Stimulated activated CD8-positive, alpha-beta memory T cell treated with anti-CD3 and anti-CD28 coated beads, Interleukin-4, amount 100 ng/mL, for 48 hours (primary cell): ENCODE data around the gene TUBD1.
"Not testable (repeated sequence)": the region's sequence is repeated elsewhere in the genome, so short reads cannot be mapped to it uniquely, and the experiment has no call there.

Experiments used
- DNase-seq: peaks from one replicate; pipeline ENCODE4 v3.0.0-alpha.2; 2020

TUBD1 gene

GRCh38 chr17:59842901-59843652 lies 49.7 kb downstream of the TUBD1 start:
- DNase-seq, result peak; percentile 83

GRCh38 chr17:59841882-59842263 lies 50.9 kb downstream of the TUBD1 start:
- DNase-seq, result not testable (repeated sequence)

GRCh38 chr17:59841091-59841881 lies 51.5 kb downstream of the TUBD1 start:
- peak; percentile 49 for DNase-seq

GRCh38 chr17:59840329-59841090 lies 52.2 kb downstream of the TUBD1 start:
- peak; percentile 53 for DNase-seq

GRCh38 chr17:59839651-59840328 lies 53.0 kb downstream of the TUBD1 start:
- DNase-seq, result no peak

GRCh38 chr17:59838052-59838916 lies 54.5 kb downstream of the TUBD1 start:
- peak; percentile 65 for DNase-seq

- DNase-seq, result peak; percentile 62
Observed at GRCh38 chr17:59837308-59838051, 55.3 kb downstream of the TUBD1 start.

- DNase-seq, result no peak
Observed at GRCh38 chr17:59832883-59833379, 59.8 kb downstream of the TUBD1 start.

- peak; percentile 57 for DNase-seq
Observed at GRCh38 chr17:59830846-59831486, 61.8 kb downstream of the TUBD1 start.

GRCh38 chr17:59830007-59830630 lies 62.6 kb downstream of the TUBD1 start:
- DNase-seq, result peak; percentile 75

- no peak for DNase-seq
Observed at GRCh38 chr17:59829217-59830006, 63.3 kb downstream of the TUBD1 start.

GRCh38 chr17:59828819-59829216 lies 63.9 kb downstream of the TUBD1 start:
- DNase-seq, result peak; percentile 69

GRCh38 chr17:59828478-59828760 lies 64.3 kb downstream of the TUBD1 start:
- DNase-seq, result no peak

- DNase-seq, result no peak
Observed at GRCh38 chr17:59827721-59828477, 64.8 kb downstream of the TUBD1 start.

- no peak for DNase-seq
Observed at GRCh38 chr17:59826706-59827453, 65.9 kb downstream of the TUBD1 start.

GRCh38 chr17:59825533-59826322 lies 67.0 kb downstream of the TUBD1 start:
- peak; percentile 61 for DNase-seq

GRCh38 chr17:59815965-59816364 lies 76.8 kb downstream of the TUBD1 start:
- no peak for DNase-seq
